ENCODE data around the gene TLX1. TPM values are rescaled to one million over a fixed set of nuclear protein-coding genes. Genes with fewer than 3 reads are reported as not detected.

TLX1 gene
- not detected for total RNA-seq

- Histone ChIP-seq H3K27ac (no peak within 1 kb of the TSS), H3K9me3 (no peaks in the 10 kb centered on the region), H3K36me3 (no peaks in the 10 kb centered on the region), H3K4me3 (peak within 1 kb of the TSS in 1 of 2 donors; percentile 2), H3K27me3 (peaks cover 21 to 83% of the 10 kb centered on the region in 2 donors), H3K4me1 (peaks cover 0 to 29% of the 10 kb centered on the region in 2 donors)
- DNase-seq: no peak
- TF ChIP-seq POLR2A (IDR thresholded peaks at IDR 0.05) (no peak), CTCF (IDR thresholded peaks at IDR 0.05) (no peak)
- intact Hi-C loops (cut with DNase I; ENCODE audit: low total_unique reads): no loop called here
Observed at GRCh38 chr10:101130984-101131961, at the start of gene TLX1. TSS of gene TLX1 (plus strand) at chr10:101131300. CDS start at chr10:101131542, 242 bp downstream.

- intact Hi-C loops (cut with DNase I; ENCODE audit: low total_unique reads): no loop called here
- H3K9me3 ChIP-seq: no peaks in the 10 kb centered on the region
- no peaks in the 10 kb centered on the region for H3K4me1 ChIP-seq
- peaks cover 0 to 4% of the 10 kb centered on the region in 2 donors for H3K27me3 ChIP-seq
- H3K36me3 ChIP-seq: no peaks in the 10 kb centered on the region
- no peak for TF ChIP-seq POLR2A (IDR thresholded peaks at IDR 0.05)
- TF ChIP-seq CTCF (IDR thresholded peaks at IDR 0.05): no peak
- no peak for DNase-seq
- H3K4me3 ChIP-seq: no peak overlapping the region
- H3K27ac ChIP-seq: no peak overlapping the region
Observed at GRCh38 chr10:101085846-101086245, 45.3 kb upstream of the TLX1 start.

GRCh38 chr10:101087376-101087775, 43.7 kb upstream of the TLX1 start:
- intact Hi-C loops (cut with DNase I; ENCODE audit: low total_unique reads): no loop called here
- Histone ChIP-seq H3K9me3 (no peaks in the 10 kb centered on the region), H3K36me3 (no peaks in the 10 kb centered on the region), H3K4me1 (no peaks in the 10 kb centered on the region), H3K27ac (no peak overlapping the region), H3K27me3 (peaks cover 0 to 8% of the 10 kb centered on the region in 2 donors), H3K4me3 (no peak overlapping the region)
- no peak for TF ChIP-seq POLR2A (IDR thresholded peaks at IDR 0.05)
- TF ChIP-seq CTCF (IDR thresholded peaks at IDR 0.05): no peak
- DNase-seq: no peak

- no peak for DNase-seq
- TF ChIP-seq CTCF (IDR thresholded peaks at IDR 0.05) (no peak), POLR2A (IDR thresholded peaks at IDR 0.05) (no peak)
- Histone ChIP-seq H3K9me3 (no peaks in the 10 kb centered on the region), H3K27ac (no peak overlapping the region), H3K27me3 (peaks cover 0 to 11% of the 10 kb centered on the region in 2 donors), H3K4me3 (no peak overlapping the region), H3K4me1 (no peaks in the 10 kb centered on the region), H3K36me3 (no peaks in the 10 kb centered on the region)
- intact Hi-C loops (cut with DNase I; ENCODE audit: low total_unique reads): no loop called here
Observed at GRCh38 chr10:101087965-101088364, 43.1 kb upstream of the TLX1 start.
